RWPE1 (cell line): Measurements from ENCODE around the gene SHB.
"Not testable (repeated sequence)": the region's sequence is repeated elsewhere in the genome, so short reads cannot be mapped to it uniquely, and the experiment has no call there.

ENCODE experiments used
- CTCF ChIA-PET: fragments of 350-600 bp; sonication (Branson Sonifier 250); formaldehyde crosslinking; extraction: SDS; loops from one replicate; lab custom pipeline; 2021; lab: Yijun Ruan, JAX
- POLR2A ChIA-PET: fragments of 400-600 bp; formaldehyde crosslinking; extraction: SDS; loops from one replicate; lab custom pipeline; 2020; ENCODE audit warnings: antibody characterized with exemption; ENCODE audit not compliant: low non-redundant PET; lab: Yijun Ruan, JAX
- DNase-seq: peaks from one replicate; pipeline ENCODE4 v3.0.0; 2012; ENCODE audit warnings: low spot score
- H3K27ac ChIP-seq: fragments of 450-650 bp; 2 replicates; pipeline ENCODE4 v1.5.1; 2017
- CTCF ChIP-seq: fragments of 450-650 bp; conservative IDR thresholded peaks from 2 replicates; pipeline ENCODE4 v1.5.1; 2017; ENCODE audit warnings: low read depth, mild to moderate bottlenecking

Gene SHB

GRCh38 chr9:37889536-37889935, 179.5 kb downstream of the SHB start:
- H3K27ac ChIP-seq: no peak overlapping the region
- ChIA-PET POLR2A (no interaction called here), CTCF (interaction anchor here (0.6 kb wide), 1 partner anchor 28 kb away, joined by 4 read pairs; no protein-coding TSS in a partner anchor)
- no peak for DNase-seq
- TF ChIP-seq CTCF: no peak

DNA sequence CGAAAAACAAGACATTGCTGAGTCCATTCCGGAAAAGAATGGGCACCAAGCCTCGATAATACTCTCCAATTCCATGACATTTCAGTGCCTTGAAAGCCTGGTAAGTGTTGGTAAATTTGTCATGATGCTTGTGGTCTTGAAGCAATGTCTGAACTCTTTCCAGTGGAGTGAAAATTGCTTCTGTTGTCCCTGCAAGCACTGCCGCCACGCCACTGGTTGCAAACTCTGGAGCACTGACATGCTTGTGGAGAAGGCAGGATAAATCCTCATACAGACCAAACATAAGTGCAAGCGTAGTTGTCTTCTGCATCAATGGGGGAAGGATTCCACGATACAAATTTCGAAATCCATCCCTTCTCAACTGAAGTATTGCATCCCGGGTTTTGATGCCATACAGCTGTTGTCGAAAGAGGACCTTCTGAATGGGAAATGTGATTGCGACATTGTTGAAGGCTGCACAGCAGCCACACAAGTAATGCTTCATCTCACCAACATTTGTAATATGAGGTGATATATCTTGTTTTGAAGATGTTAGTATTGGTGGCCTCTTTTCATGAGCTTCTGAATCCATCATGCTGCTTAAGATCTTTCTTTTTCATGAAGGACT, 180.9 kb downstream of the SHB start:
- CTCF ChIA-PET, POLR2A ChIA-PET, H3K27ac ChIP-seq, DNase-seq: not testable (repeated sequence)

GRCh38 chr9:37880916-37881479, 188.0 kb downstream of the SHB start:
- ChIA-PET POLR2A (no interaction called here), CTCF (interaction anchor here (0.6 kb wide), 2 partner anchors 28 to 741 kb away, joined by 3 to 4 read pairs; no protein-coding TSS in a partner anchor)
- no peak overlapping the region for H3K27ac ChIP-seq
- no peak for DNase-seq
- no peak for TF ChIP-seq CTCF

GRCh38 chr9:37876376-37876775, 192.7 kb downstream of the SHB start:
- no peak for DNase-seq
- TF ChIP-seq CTCF: no peak
- H3K27ac ChIP-seq: no peak overlapping the region
- POLR2A ChIA-PET: no interaction called here
- CTCF ChIA-PET: no interaction called here

DNA sequence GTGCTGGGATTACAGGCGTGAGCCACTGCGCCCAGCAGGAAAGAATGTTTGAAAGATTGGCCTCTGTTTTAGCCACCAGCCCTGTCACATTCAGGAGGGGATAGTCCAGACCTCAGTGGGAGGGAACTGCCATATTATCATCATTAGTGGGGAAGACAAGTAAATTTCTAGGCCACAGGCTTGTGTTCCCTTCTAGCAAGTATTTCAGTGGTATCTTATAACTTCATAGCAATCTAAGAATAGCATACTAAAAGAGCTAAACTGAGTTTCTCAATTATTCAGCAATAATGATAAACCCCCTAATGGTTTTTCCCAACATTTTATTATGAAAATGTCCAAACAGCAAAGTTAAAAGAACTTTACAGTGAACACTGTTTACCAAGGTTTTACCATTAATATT, 195.1 kb downstream of the SHB start:
- POLR2A ChIA-PET: no interaction called here
- TF ChIP-seq CTCF: no peak
- no peak for DNase-seq
- H3K27ac ChIP-seq: no peak overlapping the region
- CTCF ChIA-PET: no interaction called here

DNA sequence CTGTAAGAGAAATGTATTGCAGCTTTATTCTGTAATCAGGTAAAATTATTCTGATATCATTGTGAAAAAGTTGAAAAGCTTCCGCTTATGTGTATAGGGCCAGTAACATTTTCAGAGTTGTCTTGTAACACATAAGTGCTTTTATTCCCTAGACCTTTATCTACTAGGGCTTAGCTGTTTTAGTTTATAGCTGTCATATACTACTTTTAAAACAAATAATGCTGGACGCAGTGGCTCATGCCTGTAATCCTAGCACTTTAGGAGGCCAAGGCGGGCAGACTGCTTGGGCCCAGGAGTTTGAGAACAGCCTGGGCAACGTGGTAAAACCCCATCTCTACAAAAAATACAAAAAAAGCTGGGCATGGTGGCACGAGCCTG, 198.2 kb downstream of the SHB start:
- CTCF ChIA-PET: no interaction called here
- POLR2A ChIA-PET: no interaction called here

More for the DNA sequence above, 198.2 kb downstream of the SHB start:
- no peak for TF ChIP-seq CTCF
- no peak for DNase-seq
- H3K27ac ChIP-seq: no peak overlapping the region
